Liver (tissue), 9 donors: ENCODE data around the gene SUSD4. TPM values are rescaled to one million over a fixed set of nuclear protein-coding genes. Genes with fewer than 3 reads are reported as not detected.

Source experiments
- DNase-seq: peaks from one replicate; pipeline ENCODE4 v3.0.0-alpha.2; 2017; ENCODE audit warnings: low spot score
- H3K27ac ChIP-seq, 2 donors: one replicate each; pipeline ENCODE4 v1.7.0; 2013; ENCODE audit warnings: inconsistent platforms in 2 of 2, low read length in 2 of 2, control low read depth in 1 of 2, low read depth in 1 of 2, mild to moderate bottlenecking in 1 of 2
- H3K27me3 ChIP-seq, 4 donors: one replicate each; pipeline versions ENCODE4 v1.6.1 to v1.7.0; 2013; ENCODE audit warnings: low read length in 3 of 4, inconsistent platforms in 1 of 4, mild to moderate bottlenecking in 1 of 4, moderate library complexity in 1 of 4; ENCODE audit not compliant: control insufficient read depth in 4 of 4, insufficient read depth in 4 of 4
- H3K36me3 ChIP-seq, 4 donors: one replicate each; pipeline versions ENCODE4 v1.6.1 to v1.7.0; 2013; ENCODE audit warnings: low read length in 3 of 4, mild to moderate bottlenecking in 3 of 4, low read depth in 1 of 4, moderate library complexity in 1 of 4; ENCODE audit not compliant: control insufficient read depth in 4 of 4, insufficient read depth in 3 of 4
- H3K4me1 ChIP-seq, 4 donors: one replicate each; pipeline versions ENCODE4 v1.6.1 to v1.7.0; 2013; ENCODE audit warnings: low read length in 3 of 4, mild to moderate bottlenecking in 3 of 4, moderate library complexity in 1 of 4; ENCODE audit not compliant: control insufficient read depth in 4 of 4, insufficient read depth in 4 of 4
- H3K4me3 ChIP-seq, 3 donors: one replicate each; pipeline versions ENCODE4 v1.6.1 to v1.7.0; 2013; ENCODE audit warnings: low read length in 3 of 3, control low read depth in 1 of 3, low read depth in 1 of 3, mild to moderate bottlenecking in 1 of 3
- H3K9ac ChIP-seq, 2 donors: one replicate each; pipeline ENCODE4 v1.7.0; 2013; ENCODE audit warnings: low read length in 2 of 2, mild to moderate bottlenecking in 2 of 2, moderate library complexity in 2 of 2, control low read depth in 1 of 2, low read depth in 1 of 2
- H3K9me3 ChIP-seq, 4 donors: one replicate each; pipeline versions ENCODE4 v1.6.1 to v1.7.0; 2013; ENCODE audit warnings: low read length in 3 of 4; ENCODE audit not compliant: control insufficient read depth in 4 of 4
- EGR1 ChIP-seq, 2 donors: IDR thresholded peaks; 2 replicates each; pipeline ENCODE4 v1.6.1; 2016 to 2018; ENCODE audit warnings: antibody characterized with exemption in 2 of 2, low read depth in 2 of 2
- FOXA1 ChIP-seq: IDR thresholded peaks from 2 replicates; pipeline ENCODE4 v1.6.1; 2016; ENCODE audit warnings: antibody characterized with exemption
- FOXA2 ChIP-seq: IDR thresholded peaks from 2 replicates; pipeline ENCODE4 v1.6.1; 2016; ENCODE audit warnings: antibody characterized with exemption
- GABPA ChIP-seq, 2 donors: IDR thresholded peaks in 1 of 2; conservative IDR thresholded peaks in 1 of 2; 2 replicates each; pipeline ENCODE4 v1.6.1; 2016; ENCODE audit warnings: antibody characterized with exemption in 2 of 2, mild to moderate bottlenecking in 1 of 2, moderate library complexity in 1 of 2
- HNF4A ChIP-seq, 2 donors: conservative IDR thresholded peaks; 2 replicates each; pipeline ENCODE4 v1.6.1; 2016; ENCODE audit warnings: antibody characterized with exemption in 2 of 2, mild to moderate bottlenecking in 2 of 2
- HNF4G ChIP-seq: IDR thresholded peaks from 2 replicates; pipeline ENCODE4 v1.6.1; 2016; ENCODE audit warnings: antibody characterized with exemption
- JUND ChIP-seq, 2 donors: IDR thresholded peaks; 2 replicates each; pipeline ENCODE4 v1.6.1; 2016; ENCODE audit warnings: antibody characterized with exemption in 2 of 2
- NR2F2 ChIP-seq: IDR thresholded peaks from 2 replicates; pipeline ENCODE4 v1.6.1; 2016; ENCODE audit warnings: antibody characterized with exemption
- RAD21 ChIP-seq, 2 donors: IDR thresholded peaks; 2 replicates each; pipeline ENCODE4 v1.6.1; 2016; ENCODE audit warnings: antibody characterized with exemption in 2 of 2, mild to moderate bottlenecking in 2 of 2
- RXRA ChIP-seq, 2 donors: IDR thresholded peaks; 2 replicates each; pipeline ENCODE4 v1.6.1; 2017 to 2018; ENCODE audit warnings: antibody characterized with exemption in 2 of 2, mild to moderate bottlenecking in 1 of 2
- SP1 ChIP-seq: IDR thresholded peaks from 2 replicates; pipeline ENCODE4 v1.6.1; 2018; ENCODE audit warnings: antibody characterized with exemption, mild to moderate bottlenecking
- TAF1 ChIP-seq: conservative IDR thresholded peaks from 2 replicates; pipeline ENCODE4 v1.6.1; 2016; ENCODE audit warnings: antibody characterized with exemption, mild to moderate bottlenecking
- YY1 ChIP-seq: IDR thresholded peaks from 2 replicates; pipeline ENCODE4 v1.6.1; 2016; ENCODE audit warnings: antibody characterized with exemption, mild to moderate bottlenecking
- WGBS: extraction: QIAGEN DNeasy Blood & Tissue Kit; methylation state at CpG from one replicate; pipeline ENCODE4 v1.1.7; 2013; 5-methylcytosine and 5-hydroxymethylcytosine counted together
- polyA plus RNA-seq, 2 donors: library from polyadenylated mRNA; stranded (reverse) in 1 of 2; unstranded in 1 of 2; fragments of 200-250 nt in 1 of 2; fragments of >200 nt in 1 of 2; fragmentation: Nextera tagmentation in 1 of 2; extraction: Ambion mirVana in 1 of 2; gene quantifications; one replicate each; pipeline versions ENCODE4 v1.2.1 to v1.2.3, GENCODE V29; 2013 to 2015
- total RNA-seq, 2 donors: library from RNA; depleted of rRNA; stranded (reverse); fragments of >200 nt; gene quantifications; one replicate each; pipeline ENCODE4 v1.2.3, GENCODE V29; 2014
- TF ChIP-seq, protein P1 (sequence below): IDR thresholded peaks from 2 replicates; pipeline ENCODE4 v1.6.1; 2016; ENCODE audit warnings: antibody characterized with exemption
- TF ChIP-seq, protein P2 (sequence below): IDR thresholded peaks from 2 replicates; pipeline ENCODE4 v1.6.1; 2016; ENCODE audit warnings: antibody characterized with exemption, mild to moderate bottlenecking
- TF ChIP-seq, protein P3 (sequence below): fragments of 150-350 bp; IDR thresholded peaks from 2 replicates; pipeline ENCODE4 v1.5.1; 2017; ENCODE audit warnings: improper control_type of control experiment, low read depth, low read length; ENCODE audit not compliant: missing input control
- TF ChIP-seq, protein P4 (sequence below): IDR thresholded peaks from 2 replicates; pipeline ENCODE4 v1.6.1; 2016; ENCODE audit warnings: antibody characterized with exemption
- TF ChIP-seq, protein P5 (sequence below): IDR thresholded peaks from 2 replicates; pipeline ENCODE4 v1.6.1; 2016; ENCODE audit warnings: antibody characterized with exemption
- donor health status: healthy.
- donor health status: healthy.
- donor health status: healthy.
- donor health status: healthy.
- donor health status: healthy.

SUSD4 gene
- total and polyA plus RNA-seq, 4 donors = 1.1 to 3.8 (median 1.8) TPM

DNA sequence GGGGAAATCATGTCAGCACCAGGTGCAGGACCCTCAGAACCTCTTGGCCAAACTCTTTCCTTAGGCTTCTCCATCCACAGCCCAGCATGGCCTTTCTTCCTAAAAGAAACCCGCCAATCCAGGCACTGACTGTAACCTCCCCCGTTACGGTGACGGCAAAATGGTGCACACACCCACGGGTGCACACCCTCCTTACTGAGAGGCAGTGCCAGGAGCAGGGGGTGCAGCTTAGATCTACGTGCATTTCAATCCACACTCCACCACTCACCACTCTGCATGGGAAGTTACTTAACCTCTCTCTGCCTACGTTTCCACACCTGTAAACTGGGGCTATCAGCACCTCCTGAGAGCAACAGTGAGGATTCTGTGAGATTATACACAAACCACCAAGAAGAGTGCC, 31.0 kb downstream of the SUSD4 start:
- DNase-seq = no peak
- 90% methylated on average over 7 of the region's 7 CpGs for WGBS
- no peak overlapping the region for H3K27ac ChIP-seq
- no peaks in the 10 kb centered on the region for H3K27me3 ChIP-seq
- no peaks in the 10 kb centered on the region for H3K9me3 ChIP-seq
- H3K4me1 ChIP-seq = no peaks in the 10 kb centered on the region
- H3K36me3 ChIP-seq = no peaks in the 10 kb centered on the region
- no peak overlapping the region for H3K4me3 ChIP-seq
- H3K9ac ChIP-seq = no peak overlapping the region
- TF ChIP-seq RXRA (IDR thresholded peaks at IDR 0.05) (no peak), HNF4A (conservative IDR thresholded peaks at IDR 0.05) (no peak), FOXA1 (no peak), GABPA (IDR thresholded peaks at IDR 0.05 in 1 of 2, conservative IDR thresholded peaks at IDR 0.05 in 1 of 2) (no peak), SP1 (no peak)

DNA sequence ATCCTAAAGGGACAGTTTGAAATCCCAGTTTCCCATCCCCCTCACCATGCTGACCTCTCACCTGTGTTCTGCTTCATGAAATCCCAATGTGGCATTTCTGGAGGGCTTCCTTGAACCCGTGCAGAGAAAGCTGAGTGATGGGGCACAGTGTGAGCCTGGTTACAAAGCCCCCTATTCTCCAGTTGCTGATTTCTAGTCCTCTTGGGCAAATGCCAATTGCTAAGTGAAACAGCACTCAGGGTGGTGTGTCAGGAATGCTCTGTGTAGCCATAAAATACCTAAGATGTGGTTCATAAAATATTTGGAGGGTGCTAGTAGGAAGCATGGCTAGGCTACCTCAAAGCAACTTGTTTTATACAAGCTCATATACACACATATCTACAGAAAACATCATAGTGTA, 32.0 kb downstream of the SUSD4 start:
- H3K9ac ChIP-seq = no peak overlapping the region
- DNase-seq = no peak
- 47% methylated on average over 1 of the region's 1 CpG for WGBS
- no peak overlapping the region for H3K27ac ChIP-seq
- no peaks in the 10 kb centered on the region for H3K27me3 ChIP-seq
- no peaks in the 10 kb centered on the region for H3K4me1 ChIP-seq
- no peaks in the 10 kb centered on the region for H3K9me3 ChIP-seq
- H3K4me3 ChIP-seq = no peak overlapping the region
- TF ChIP-seq, protein P1, sequence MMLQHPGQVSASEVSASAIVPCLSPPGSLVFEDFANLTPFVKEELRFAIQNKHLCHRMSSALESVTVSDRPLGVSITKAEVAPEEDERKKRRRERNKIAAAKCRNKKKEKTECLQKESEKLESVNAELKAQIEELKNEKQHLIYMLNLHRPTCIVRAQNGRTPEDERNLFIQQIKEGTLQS = no peak
- TF ChIP-seq EGR1 (IDR thresholded peaks at IDR 0.05; ENCODE audit: low read depth in 2 of 2) = no peak
- no peak for TF ChIP-seq JUND (IDR thresholded peaks at IDR 0.05)
- TF ChIP-seq NR2F2 = no peak
- no peak for TF ChIP-seq HNF4G
- no peak for TF ChIP-seq GABPA (IDR thresholded peaks at IDR 0.05 in 1 of 2, conservative IDR thresholded peaks at IDR 0.05 in 1 of 2)
- TF ChIP-seq, protein P2, sequence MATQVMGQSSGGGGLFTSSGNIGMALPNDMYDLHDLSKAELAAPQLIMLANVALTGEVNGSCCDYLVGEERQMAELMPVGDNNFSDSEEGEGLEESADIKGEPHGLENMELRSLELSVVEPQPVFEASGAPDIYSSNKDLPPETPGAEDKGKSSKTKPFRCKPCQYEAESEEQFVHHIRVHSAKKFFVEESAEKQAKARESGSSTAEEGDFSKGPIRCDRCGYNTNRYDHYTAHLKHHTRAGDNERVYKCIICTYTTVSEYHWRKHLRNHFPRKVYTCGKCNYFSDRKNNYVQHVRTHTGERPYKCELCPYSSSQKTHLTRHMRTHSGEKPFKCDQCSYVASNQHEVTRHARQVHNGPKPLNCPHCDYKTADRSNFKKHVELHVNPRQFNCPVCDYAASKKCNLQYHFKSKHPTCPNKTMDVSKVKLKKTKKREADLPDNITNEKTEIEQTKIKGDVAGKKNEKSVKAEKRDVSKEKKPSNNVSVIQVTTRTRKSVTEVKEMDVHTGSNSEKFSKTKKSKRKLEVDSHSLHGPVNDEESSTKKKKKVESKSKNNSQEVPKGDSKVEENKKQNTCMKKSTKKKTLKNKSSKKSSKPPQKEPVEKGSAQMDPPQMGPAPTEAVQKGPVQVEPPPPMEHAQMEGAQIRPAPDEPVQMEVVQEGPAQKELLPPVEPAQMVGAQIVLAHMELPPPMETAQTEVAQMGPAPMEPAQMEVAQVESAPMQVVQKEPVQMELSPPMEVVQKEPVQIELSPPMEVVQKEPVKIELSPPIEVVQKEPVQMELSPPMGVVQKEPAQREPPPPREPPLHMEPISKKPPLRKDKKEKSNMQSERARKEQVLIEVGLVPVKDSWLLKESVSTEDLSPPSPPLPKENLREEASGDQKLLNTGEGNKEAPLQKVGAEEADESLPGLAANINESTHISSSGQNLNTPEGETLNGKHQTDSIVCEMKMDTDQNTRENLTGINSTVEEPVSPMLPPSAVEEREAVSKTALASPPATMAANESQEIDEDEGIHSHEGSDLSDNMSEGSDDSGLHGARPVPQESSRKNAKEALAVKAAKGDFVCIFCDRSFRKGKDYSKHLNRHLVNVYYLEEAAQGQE = no peak
- TF ChIP-seq RAD21 (IDR thresholded peaks at IDR 0.05) = no peak
- no peak for TF ChIP-seq TAF1
- TF ChIP-seq SP1 = no peak
- TF ChIP-seq, protein P3, sequence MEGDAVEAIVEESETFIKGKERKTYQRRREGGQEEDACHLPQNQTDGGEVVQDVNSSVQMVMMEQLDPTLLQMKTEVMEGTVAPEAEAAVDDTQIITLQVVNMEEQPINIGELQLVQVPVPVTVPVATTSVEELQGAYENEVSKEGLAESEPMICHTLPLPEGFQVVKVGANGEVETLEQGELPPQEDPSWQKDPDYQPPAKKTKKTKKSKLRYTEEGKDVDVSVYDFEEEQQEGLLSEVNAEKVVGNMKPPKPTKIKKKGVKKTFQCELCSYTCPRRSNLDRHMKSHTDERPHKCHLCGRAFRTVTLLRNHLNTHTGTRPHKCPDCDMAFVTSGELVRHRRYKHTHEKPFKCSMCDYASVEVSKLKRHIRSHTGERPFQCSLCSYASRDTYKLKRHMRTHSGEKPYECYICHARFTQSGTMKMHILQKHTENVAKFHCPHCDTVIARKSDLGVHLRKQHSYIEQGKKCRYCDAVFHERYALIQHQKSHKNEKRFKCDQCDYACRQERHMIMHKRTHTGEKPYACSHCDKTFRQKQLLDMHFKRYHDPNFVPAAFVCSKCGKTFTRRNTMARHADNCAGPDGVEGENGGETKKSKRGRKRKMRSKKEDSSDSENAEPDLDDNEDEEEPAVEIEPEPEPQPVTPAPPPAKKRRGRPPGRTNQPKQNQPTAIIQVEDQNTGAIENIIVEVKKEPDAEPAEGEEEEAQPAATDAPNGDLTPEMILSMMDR = no peak
- TF ChIP-seq FOXA1 = no peak
- no peak for TF ChIP-seq RXRA (IDR thresholded peaks at IDR 0.05)
- no peak for TF ChIP-seq FOXA2
- TF ChIP-seq, protein P4, sequence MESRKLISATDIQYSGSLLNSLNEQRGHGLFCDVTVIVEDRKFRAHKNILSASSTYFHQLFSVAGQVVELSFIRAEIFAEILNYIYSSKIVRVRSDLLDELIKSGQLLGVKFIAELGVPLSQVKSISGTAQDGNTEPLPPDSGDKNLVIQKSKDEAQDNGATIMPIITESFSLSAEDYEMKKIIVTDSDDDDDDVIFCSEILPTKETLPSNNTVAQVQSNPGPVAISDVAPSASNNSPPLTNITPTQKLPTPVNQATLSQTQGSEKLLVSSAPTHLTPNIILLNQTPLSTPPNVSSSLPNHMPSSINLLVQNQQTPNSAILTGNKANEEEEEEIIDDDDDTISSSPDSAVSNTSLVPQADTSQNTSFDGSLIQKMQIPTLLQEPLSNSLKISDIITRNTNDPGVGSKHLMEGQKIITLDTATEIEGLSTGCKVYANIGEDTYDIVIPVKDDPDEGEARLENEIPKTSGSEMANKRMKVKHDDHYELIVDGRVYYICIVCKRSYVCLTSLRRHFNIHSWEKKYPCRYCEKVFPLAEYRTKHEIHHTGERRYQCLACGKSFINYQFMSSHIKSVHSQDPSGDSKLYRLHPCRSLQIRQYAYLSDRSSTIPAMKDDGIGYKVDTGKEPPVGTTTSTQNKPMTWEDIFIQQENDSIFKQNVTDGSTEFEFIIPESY = no peak
- TF ChIP-seq YY1 = no peak
- TF ChIP-seq, protein P5, sequence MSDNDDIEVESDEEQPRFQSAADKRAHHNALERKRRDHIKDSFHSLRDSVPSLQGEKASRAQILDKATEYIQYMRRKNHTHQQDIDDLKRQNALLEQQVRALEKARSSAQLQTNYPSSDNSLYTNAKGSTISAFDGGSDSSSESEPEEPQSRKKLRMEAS = no peak
- H3K36me3 ChIP-seq = no peaks in the 10 kb centered on the region
